Smooth muscle cell of trachea (primary cell): ENCODE results near the gene TMEM204. TPM values are rescaled to one million over a fixed set of nuclear protein-coding genes. Genes with fewer than 3 reads are reported as not detected.

ENCODE experiments used
- total RNA-seq: library from RNA; depleted of rRNA; stranded (reverse); fragments of >200 nt; gene quantifications from 2 replicates; pipeline ENCODE4 v1.2.1, GENCODE V29; 2014

The TMEM204 gene
- 9.0 and 10.1 TPM in 2 replicates for total RNA-seq

GRCh38 chr16:1533443-1533951, at the start of gene TMEM204:
TMEM204 (plus strand) TSS chr16:1533666; CDS start chr16:1534276, 610 bp downstream.

GRCh38 chr16:1488619-1489018, 44.8 kb upstream of the TMEM204 start, which contains the start of gene PTX4:
PTX4 (minus strand) TSS chr16:1488944; CDS start chr16:1488909, 35 bp downstream.

GRCh38 chr16:1492923-1493745, 40.3 kb upstream of the TMEM204 start, which contains the start of gene TELO2:
TELO2 (plus strand) TSS chr16:1493360; CDS start chr16:1494282, 922 bp downstream.

Other genes starting within 250 kb of the TMEM204 start
- 54.7 and 83.8 TPM in 2 replicates for gene UBE2I, start 224.0 kb upstream of the TMEM204 start, total RNA-seq
- 1.5 and 1.9 TPM in 2 replicates for gene BAIAP3, start 200.0 kb upstream of the TMEM204 start, total RNA-seq
- 91.6 and 98.8 TPM in 2 replicates for gene TSR3, start 181.8 kb upstream of the TMEM204 start, total RNA-seq
- gene GNPTG, start 181.7 kb upstream of the TMEM204 start, total RNA-seq, result 43.3 and 81.2 TPM in 2 replicates
- 11.2 and 12.1 TPM in 2 replicates for gene UNKL, start 119.0 kb upstream of the TMEM204 start, total RNA-seq
- gene UQCC4, start 112.9 kb upstream of the TMEM204 start, total RNA-seq, result 8.6 and 12.8 TPM in 2 replicates
- gene PERCC1, start 102.6 kb upstream of the TMEM204 start, total RNA-seq, result 0.17 TPM in 1 of 2 replicates, not detected in the other
- gene CCDC154, start 89.1 kb upstream of the TMEM204 start, total RNA-seq, result 0.29 and 0.66 TPM in 2 replicates
- 71.4 and 169 TPM in 2 replicates for gene CLCN7, start 58.6 kb upstream of the TMEM204 start, total RNA-seq
- gene PTX4, start 44.7 kb upstream of the TMEM204 start, total RNA-seq, result 0.29 TPM in 1 of 2 replicates, not detected in the other
- 16.5 and 23.3 TPM in 2 replicates for gene TELO2, start 40.3 kb upstream of the TMEM204 start, total RNA-seq
- gene IFT140, start 78.4 kb downstream of the TMEM204 start, total RNA-seq, result 32.1 and 55.1 TPM in 2 replicates
- gene CRAMP1, start 78.7 kb downstream of the TMEM204 start, total RNA-seq, result 8.6 and 8.8 TPM in 2 replicates
- gene JPT2, start 144.6 kb downstream of the TMEM204 start, total RNA-seq, result 32.7 and 50.9 TPM in 2 replicates
- gene MAPK8IP3, start 172.5 kb downstream of the TMEM204 start, total RNA-seq, result 48.4 and 59.9 TPM in 2 replicates
- 47.7 and 66.5 TPM in 2 replicates for gene NME3, start 237.9 kb downstream of the TMEM204 start, total RNA-seq
- gene EME2, start 239.1 kb downstream of the TMEM204 start, total RNA-seq, result 13.5 and 18.0 TPM in 2 replicates
- gene MRPS34, start 239.5 kb downstream of the TMEM204 start, total RNA-seq, result 73.8 and 84.8 TPM in 2 replicates
- gene SPSB3, start 248.9 kb downstream of the TMEM204 start, total RNA-seq, result 31.3 and 42.3 TPM in 2 replicates
- gene NUBP2, start 249.3 kb downstream of the TMEM204 start, total RNA-seq, result 70.0 and 90.2 TPM in 2 replicates